ENCODE measurements around the gene GLUL.
A peak's percentile ranks its signal among the peaks of the same experiment; 100 is the strongest.

The GLUL gene

DNA sequence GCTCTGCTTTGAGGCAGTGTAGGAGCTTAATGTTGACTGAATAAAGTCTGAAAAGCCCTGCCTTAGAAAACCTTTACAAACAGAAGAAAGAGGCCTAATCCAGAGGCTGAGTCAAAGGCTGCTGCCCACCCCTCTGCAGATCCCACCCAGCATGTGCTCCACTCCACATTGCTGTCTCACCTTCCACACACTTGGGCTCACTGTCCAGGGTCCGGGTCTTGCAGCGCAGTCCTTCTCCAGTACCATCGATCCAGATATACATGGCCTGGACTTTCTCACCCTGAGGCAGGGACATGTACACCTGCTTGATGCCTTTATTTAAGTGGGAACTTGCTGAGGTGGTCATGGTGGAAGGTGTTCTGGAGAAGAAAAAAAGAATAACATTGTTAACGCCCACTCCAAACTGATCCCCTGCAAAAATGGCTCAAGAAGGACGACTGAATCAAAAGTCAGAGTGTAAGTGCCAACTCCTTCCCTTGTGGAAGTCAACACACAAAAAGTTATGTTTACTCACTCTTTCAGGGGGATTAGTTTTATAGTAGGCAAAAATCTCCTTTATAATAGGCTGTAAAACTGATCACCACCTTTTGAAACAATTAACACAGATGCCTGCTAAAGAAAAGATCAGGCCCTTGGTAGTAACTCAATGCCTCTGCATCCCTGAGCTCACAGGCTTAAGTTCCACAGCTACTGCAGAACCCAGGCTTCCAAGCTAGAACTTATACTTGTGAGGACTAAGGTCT, 3.0 kb downstream of the GLUL start:
- H3K4me3 ChIP-seq (replicated peaks; ENCODE audit: low read depth, low read length), result peak overlapping the region; percentile 89
- no peak for DNase-seq (ENCODE audit: low read depth)
- TF ChIP-seq CTCF (IDR thresholded peaks at IDR 0.05; ENCODE audit: low read length, missing control alignments), result no peak

DNA sequence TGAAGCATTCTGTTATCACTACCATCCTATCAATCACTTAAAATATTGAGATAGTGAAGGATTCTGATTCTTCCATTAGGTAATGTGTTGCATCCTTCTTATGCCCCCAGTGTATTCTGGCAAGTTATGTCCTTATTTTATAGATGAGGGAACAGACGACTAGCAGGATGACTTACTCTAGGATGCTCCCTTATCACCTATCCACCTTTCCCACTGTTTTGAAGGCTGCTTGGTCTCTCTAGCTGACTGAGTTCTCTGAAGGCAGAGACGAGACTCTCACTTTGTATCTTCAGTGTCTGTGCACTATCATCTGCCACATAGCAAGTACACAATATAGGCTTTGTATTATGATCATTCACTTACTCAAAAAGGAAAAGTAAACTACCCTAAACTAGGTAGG, 4.0 kb downstream of the GLUL start:
- no peak for DNase-seq (ENCODE audit: low read depth)
- no peak overlapping the region for H3K4me3 ChIP-seq (replicated peaks; ENCODE audit: low read depth, low read length)
- TF ChIP-seq CTCF (IDR thresholded peaks at IDR 0.05; ENCODE audit: low read length, missing control alignments), result no peak

GRCh38 chr1:182386980-182387379, 4.6 kb downstream of the GLUL start:
- no peak for DNase-seq (ENCODE audit: low read depth)
- no peak overlapping the region for H3K4me3 ChIP-seq (replicated peaks; ENCODE audit: low read depth, low read length)
- no peak for TF ChIP-seq CTCF (IDR thresholded peaks at IDR 0.05; ENCODE audit: low read length, missing control alignments)

DNA sequence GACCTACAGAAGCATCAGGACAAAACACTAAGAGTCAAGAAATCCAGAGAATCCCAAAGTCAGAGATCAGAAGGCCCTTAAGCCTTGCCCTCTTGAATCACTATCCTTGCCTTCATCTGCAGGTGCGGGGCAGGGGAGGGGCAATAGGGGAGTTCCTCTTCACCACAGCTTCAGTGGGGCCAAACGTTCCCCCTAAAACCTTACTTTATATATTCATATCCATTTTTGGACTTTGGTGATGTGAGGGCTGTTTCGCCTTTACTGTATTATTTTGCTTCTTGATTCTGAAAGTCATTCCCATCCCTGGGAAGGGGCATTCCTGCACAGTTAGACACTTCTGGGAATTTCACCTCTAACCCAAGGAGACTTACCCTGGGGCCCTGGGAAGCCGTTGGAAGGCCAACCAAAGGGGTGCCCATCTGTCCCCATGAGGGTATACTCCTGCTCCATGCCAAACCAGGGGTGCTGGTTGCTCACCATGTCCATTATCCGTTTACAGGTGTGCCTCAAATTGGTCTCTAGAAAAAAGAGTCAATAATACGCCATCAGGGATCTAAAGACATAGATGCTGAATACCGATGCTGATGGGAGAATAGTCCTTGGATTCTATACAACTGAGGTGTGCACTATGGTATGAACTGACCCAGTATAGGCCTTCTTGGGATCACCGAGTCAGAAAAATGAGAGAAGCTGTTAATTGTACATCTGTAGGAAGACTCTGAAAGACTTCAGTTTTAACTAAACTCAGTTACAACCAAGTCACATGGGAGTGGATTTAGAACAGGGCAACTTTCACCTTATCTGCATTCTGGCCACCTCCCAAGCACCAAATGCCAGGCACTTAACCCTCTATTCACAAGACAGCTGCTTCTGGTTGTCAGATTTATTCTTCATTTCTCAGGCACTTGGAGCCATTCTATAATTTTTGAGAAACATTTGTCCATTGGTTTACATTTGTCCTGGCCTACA, 5.4 kb downstream of the GLUL start:
- no peak overlapping the region for H3K4me3 ChIP-seq (replicated peaks; ENCODE audit: low read depth, low read length)
- no peak for DNase-seq (ENCODE audit: low read depth)
- no peak for TF ChIP-seq CTCF (IDR thresholded peaks at IDR 0.05; ENCODE audit: low read length, missing control alignments)

GRCh38 chr1:182384387-182384960, 7.1 kb downstream of the GLUL start:
- no peak for TF ChIP-seq CTCF (IDR thresholded peaks at IDR 0.05; ENCODE audit: low read length, missing control alignments)
- no peak for DNase-seq (ENCODE audit: low read depth)
- no peak overlapping the region for H3K4me3 ChIP-seq (replicated peaks; ENCODE audit: low read depth, low read length)

GRCh38 chr1:182383934-182384333, 7.7 kb downstream of the GLUL start:
- no peak for TF ChIP-seq CTCF (IDR thresholded peaks at IDR 0.05; ENCODE audit: low read length, missing control alignments)
- H3K4me3 ChIP-seq (replicated peaks; ENCODE audit: low read depth, low read length), result no peak overlapping the region
- DNase-seq (ENCODE audit: low read depth), result no peak

All from fibroblast of pulmonary artery (primary cell).